NCI-H1930 (cell line): ENCODE results near the gene ZNF598.

ENCODE experiments used
- DNase-seq, 2 experiments: peaks; one replicate each; lab custom pipeline; 2025; lab: John Stamatoyannopoulos, UW

ZNF598 gene

GRCh38 chr16:2006317-2006716 is 3.3 kb downstream of the ZNF598 start:
- no peak for DNase-seq

DNA sequence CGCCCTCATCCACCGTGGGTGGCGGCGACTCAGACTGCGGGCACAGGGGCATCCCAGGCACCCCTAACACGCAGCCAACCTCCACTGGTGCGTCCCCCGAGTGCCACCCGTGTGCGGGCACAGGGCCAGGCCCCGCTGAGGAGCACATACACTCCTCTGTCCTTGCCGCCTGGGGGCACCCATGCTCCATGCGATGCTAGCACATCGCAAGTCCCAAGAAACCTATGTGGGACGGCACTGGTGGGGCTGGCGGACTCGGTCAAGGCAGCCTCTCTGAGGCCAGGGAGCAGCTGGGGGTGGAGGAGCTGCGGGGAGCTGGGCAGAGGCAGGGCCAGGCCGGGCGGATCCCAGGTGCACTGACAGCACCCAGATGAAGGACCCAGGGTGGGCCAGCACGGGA is 4.0 kb downstream of the ZNF598 start:
- DNase-seq, result no peak

DNA sequence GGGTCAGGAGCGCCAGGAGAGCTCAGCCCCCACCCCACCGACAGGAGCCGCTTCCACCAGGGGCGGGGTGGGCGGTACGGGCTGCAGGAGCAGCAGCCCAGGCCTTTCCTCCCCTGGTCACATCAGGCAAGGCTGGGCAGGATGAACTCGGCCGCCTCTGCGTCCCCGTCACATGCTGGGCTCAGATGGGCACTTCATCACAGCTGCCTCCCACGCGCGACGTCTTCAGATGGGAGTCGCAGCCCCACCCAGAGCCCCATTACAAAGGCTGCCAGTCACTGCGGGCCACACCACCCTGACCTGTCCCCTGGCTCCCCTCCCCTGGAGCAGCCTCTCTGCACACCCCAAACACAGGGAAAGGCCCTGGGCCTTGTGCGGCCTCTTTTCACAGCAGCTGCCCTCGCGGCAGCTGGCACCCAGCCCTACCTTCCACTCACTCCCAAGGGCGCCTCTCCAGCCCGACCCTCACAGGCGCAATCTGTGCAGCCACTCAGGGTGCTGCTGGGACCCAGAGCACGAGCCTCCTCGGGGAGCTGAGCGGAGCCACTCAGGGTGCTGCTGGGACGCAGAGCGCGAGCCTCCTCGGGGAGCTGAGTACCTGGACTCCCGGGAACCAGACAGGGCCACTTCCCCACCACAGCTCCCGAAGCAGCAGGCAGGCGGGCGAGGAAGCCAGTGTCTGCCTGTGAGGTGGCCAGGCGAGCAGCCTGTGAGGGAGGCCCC is 4.7 kb downstream of the ZNF598 start:
- no peak for DNase-seq

DNA sequence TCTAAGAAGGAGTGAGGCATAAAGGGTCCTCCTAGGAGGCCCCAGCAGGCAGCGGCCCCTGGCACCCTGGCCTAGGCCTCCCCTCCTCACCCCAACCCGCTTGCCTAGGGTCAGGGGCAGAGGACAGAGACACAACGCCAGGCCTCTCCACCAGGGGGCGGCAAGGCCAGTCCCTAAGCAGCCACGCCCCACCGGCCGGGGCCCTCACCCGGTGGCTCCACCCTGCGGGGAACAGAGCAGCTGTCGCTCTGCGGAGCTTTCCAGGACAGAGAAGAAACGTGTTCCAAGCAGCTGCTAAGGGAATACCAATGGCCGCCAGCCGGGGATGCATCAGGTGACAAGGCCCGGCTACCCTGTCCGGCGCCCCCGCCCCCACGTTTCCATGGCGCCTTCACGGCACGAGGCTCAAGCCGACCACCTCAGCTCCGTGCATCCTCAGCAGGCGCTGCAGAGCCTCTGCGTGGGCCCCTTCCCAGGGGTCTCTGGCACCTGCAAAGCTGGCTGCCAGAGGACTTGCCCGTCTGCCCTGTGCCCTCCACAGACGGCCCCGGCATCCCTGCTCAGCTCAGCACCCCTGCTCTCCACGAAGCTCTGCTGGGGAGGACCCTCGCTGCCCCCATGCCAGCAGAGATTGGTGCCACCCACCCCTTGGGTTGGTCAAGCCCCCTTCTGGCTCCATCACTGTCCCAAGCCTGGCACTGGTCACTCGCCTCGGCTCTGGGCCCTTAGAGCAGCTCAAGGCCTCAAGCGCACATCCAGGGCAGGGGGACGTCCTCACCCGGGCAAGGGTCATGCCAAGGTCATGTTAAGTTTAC is 5.6 kb downstream of the ZNF598 start:
- DNase-seq, result peak; percentile 98

DNA sequence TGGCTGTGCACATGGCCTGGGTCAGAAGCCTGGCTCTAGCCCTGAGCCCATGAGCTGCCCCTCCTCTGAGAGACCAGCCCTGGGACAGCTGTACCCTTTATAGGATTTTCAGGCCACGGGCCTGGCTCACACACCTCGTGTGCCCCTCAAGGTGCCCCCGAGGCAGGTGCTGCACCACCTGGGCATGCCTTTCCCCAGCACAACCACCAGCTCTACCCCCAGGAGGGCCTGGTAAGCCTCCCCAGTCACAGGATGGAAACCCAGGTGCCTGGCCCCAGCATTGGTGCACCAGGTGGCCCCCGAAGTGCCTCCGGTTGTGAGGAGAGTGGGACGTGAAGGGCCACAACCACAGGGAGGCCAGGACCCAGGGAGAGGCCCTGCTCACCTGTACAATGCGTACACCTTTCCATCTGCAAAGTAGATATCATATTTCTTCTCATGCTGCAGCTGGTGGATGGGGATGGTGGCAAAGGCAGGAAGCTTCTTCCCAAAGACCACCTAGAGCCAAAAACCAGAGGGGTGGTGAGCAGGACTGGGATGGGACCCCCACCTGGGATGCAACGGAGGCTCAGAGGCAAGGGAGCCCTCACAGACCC is 6.3 kb downstream of the ZNF598 start:
- no peak for DNase-seq

- DNase-seq, result no peak
These were observed 7.0 kb downstream of the ZNF598 start for GRCh38 chr16:2002406-2003230.

DNA sequence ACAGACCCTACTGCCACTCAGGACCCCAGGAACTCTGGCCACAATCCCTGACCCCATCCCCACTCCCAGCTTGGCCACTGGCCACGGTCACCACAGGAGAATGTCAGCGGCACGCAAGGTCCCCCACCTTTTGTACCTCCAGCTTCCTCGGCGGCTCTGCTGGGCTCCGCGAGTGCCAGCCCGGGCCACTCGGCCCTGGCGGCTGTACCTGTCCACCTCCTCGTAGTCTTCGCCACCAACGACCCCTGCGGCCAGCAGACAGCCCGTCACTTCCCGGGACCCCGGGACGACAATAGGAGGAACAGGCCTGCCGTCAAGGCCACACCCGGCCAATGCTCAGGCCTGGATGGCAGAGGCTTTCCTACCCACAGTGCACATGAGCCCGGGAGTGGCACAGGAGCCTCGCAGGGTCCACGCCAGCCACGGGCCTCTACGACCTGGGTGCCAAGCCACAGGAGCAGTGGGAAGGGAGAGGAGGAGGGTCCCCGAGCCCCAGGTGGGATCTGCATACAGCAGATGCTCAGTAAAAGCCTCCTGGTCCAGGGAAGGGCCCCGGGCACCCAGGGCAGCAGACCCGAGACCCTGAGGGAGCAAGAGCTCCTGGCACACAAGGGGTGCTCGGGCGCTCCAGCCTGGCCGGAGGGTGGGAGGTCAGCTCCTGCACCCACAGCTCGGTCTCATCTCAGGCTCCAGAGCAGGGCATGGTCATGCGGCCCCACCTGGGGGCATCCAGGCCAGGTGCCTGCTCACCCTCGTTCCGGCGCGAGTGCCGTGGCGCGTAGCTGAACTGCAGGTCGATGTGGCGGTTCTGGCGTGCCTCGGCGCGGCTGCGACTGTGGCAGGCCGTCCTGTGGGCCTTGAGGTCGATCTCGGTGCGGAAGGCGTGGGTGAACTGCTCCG is 7.9 kb downstream of the ZNF598 start:
- no peak for DNase-seq

DNA sequence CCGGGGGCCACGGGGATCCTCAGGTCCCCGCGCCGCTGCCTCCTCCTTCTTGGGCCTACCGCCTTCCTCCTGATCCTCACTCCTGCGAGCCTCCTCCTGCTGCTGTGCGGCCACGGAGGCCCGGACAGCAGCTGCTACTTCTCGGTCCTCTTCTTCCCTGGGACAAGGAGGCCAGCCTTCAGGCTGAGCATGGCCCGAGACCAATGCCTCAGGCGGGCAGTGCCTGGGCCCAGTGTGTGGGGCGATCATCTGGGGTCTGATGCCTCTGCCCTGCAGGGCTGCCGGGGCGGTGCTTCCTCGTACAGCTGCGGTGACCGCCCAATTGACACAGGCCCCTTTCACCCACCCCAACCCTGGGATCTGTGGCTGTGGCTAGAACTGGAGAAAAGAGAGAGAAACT is 8.6 kb downstream of the ZNF598 start:
- DNase-seq, result no peak

DNA sequence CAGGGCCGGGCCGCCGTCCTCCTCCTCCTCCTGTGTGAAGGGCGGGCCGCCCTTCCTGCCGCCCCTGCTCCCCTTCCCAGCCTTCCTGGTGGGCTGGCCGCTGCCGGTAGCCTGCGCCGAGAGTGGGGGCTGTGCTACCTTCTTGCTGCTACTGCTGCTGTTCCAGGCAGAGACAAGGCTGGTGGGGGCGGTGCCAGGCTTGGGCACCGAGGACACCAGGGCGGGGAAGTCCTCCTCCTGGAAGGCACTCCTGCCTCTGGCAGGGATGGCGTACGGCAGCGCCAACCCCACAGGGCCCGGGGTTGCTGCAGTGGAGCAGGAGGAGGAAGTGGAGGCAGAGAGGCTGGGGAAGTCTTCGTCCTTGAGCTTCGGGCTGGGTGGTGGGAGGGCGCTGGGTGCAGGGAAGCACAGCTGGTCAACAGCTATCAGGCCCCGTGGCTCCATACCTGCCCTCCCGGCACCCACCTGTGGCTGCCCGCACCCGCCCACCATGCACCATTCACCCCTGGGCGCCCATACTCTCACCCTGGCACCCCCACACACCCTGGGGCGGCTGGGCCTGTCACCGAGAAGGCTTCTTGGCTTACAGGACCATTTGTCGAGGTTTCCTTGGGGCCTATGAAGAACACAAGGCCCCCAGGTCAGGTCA is 9.6 kb downstream of the ZNF598 start:
- DNase-seq, result no peak

GRCh38 chr16:1998852-1999801 is 10.5 kb downstream of the ZNF598 start:
- no peak for DNase-seq

GRCh38 chr16:1998360-1998835 is 11.2 kb downstream of the ZNF598 start:
- DNase-seq, result no peak

DNA sequence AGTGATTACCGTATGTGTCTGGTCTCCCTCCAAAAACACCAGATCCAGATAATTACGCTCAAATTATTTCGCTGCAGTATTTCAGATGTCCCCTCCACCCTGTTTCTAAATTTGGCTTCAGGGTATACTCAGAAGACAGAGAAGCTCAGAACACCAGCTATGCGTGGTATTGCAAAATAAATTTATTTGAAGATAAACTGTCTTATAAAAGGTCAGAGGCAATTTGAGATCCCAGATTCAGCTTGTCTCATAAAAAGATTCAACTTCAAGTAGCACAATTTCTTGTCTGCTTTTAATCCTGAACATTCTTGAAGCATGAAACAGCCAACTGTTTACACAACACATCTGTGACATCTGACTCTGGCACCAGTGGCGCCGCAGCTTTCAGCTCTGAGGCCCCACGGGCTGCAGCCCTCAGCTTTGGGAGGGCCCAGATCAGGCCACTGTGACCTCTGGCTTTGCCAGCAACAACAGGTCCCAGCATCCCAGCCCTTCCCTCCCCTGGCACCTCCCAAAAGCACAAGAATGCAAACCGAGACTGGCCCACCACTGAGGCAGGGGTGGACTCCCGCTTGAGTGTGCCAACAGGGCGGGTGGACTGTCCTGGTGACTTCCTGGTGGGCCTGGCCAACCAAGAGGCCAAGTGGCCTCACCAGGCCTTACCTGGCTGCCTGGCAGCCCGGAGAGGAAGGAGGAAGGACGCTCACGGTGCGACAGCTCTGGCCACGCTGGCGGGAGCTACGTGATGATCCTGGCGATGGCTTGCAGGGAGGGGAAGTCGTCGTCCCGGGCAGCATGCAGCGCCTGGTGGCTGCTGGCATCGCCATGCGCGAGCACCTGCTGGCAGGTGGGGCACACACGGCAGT is 11.9 kb downstream of the ZNF598 start:
- DNase-seq, result no peak

GRCh38 chr16:1993731-1994131 is 15.9 kb downstream of the ZNF598 start:
- no peak for DNase-seq

GRCh38 chr16:1992704-1993317 is 16.8 kb downstream of the ZNF598 start:
- DNase-seq, result no peak

DNA sequence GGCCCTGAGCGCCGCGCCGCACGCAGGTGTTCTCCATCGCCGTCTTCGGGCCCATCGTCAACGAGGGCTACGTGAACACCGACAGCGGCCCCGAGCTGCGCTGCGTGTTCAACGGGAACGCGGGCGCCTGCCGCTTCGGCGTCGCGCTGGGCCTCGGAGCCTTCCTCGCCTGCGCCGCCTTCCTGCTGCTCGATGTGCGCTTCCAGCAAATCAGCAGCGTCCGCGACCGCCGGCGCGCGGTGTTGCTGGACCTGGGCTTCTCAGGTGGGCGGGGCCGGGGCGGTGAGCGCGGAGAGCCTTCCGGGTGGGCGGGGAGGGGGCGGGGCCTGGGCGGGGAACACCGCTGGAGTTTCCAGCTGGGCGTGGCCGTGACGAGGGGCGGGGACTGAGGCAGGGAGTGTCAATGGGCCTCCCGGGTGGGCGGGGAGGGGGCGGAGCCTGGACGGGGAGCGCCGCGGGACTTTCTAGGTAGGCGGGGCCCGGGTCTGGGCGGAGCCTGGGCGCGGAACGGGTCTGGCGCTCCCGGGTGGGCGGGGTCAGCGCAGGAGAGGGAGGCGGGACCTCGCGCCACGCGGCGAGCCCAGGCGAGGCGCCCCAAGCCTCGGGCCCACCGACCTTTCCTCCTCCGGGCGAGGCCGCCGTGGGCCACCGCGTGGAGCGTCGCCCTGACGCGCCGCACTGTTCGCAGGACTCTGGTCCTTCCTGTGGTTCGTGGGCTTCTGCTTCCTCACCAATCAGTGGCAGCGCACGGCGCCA is 17.5 kb downstream of the ZNF598 start:
- DNase-seq, result no peak

- no peak for DNase-seq
These were observed 18.1 kb downstream of the ZNF598 start for GRCh38 chr16:1991588-1991947.

DNA sequence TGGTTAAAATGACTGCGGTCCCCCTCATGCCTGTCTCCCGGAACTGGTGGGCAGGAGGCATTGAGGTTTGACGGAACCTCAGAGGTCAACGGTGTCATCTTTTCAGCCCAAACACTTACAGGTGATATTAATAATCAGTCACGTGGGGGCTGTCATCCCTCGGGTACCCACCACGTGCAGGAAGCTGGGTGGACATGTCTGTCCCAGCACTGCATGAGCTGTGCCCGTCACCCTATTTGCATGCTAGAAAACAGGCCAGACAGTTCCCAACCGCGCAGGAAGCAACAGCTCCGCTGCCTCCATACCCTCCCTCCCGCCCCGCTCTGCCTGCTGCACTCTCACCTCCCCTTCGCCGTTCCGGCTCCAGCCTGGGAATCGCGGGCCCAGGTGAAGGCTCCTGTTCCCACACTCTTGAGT is 18.5 kb downstream of the ZNF598 start:
- DNase-seq, result no peak
